ENCODE measurements around the gene ACACA. TPM values are rescaled to one million over a fixed set of nuclear protein-coding genes. Genes with fewer than 3 reads are reported as not detected.

Gene ACACA
- total RNA-seq, 2 experiments from 2014 or later, result 57.2 to 61.1 TPM

DNA sequence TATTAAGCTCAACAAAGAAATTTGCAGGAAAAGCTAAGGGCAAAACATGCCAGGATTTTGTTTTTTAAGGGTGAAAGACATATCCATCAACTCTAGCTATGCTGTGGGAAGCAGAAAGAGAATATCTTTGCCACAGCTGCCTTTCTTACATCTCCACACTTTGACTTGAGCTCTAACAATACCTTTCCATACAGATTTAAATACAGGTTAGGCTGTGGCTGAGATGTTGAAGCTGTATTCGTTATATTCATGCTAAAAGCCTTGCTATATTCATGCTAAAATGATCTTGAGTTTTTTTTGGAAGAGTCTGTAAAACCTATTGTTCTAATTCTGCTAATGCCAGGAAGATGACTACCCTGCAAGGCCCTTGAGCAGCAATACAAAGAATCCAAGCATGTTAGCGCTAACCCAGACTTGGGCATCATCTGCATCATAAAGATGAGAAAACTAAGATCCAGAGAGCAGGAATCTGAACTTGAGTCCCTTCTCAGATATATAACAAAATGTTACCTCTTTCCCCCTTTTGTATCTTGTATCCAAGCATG, 235.7 kb downstream of the ACACA start:
- ChIA-PET POLR2A (no interaction called here), CTCF (interaction anchor here (0.9 kb wide), 2 partner anchors 12 to 23 kb away, joined by 3 read pairs; no protein-coding TSS in a partner anchor)
- H3K27me3 Mint-ChIP-seq, result no peaks in the 10 kb centered on the region
- no peaks in the 10 kb centered on the region for H3K4me1 Mint-ChIP-seq
- H3K4me3 Mint-ChIP-seq, result no peak overlapping the region
- intact Hi-C loops (cut with DNase I, micrococcal nuclease), result no loop called here
- no peak for DNase-seq
- no peak overlapping the region for H3K27ac Mint-ChIP-seq
- no peak for ATAC-seq
- H3K36me3 Mint-ChIP-seq (ENCODE audit: low read depth), result peaks cover 14% of the 10 kb centered on the region
- H3K9me3 Mint-ChIP-seq (ENCODE audit: low read depth), result no peaks in the 10 kb centered on the region

DNA sequence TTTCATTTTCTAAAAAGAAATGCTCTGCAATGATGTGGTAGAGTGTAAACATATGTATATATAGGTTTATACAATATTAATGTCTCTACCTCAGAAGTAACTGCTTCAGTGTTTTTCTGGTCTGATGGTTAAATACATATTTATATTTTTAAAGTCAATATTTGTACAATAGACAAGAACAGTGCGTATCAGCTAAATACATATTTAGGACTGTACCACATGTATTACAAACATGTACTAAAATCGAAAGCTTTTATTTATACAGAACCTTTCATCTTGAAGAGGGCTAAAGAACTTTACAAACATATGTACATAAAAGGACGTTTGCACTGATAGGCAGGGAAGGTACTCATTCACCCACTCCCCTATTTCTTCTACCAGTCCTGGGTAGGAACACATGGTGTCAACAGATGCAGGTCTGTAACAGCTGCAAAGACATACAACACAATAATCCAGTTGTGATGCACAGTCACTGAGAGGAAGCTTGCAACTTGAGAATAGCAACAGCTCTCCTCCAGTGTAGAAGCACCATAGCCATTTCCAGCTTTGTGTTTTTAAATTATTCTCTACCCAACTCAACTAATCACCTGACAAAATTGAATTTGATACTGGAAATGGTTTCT, 237.8 kb downstream of the ACACA start:
- H3K27me3 Mint-ChIP-seq, result no peaks in the 10 kb centered on the region
- CTCF ChIA-PET, result interaction anchor here (0.7 to 0.9 kb wide), 2 partner anchors 8 to 20 kb away, joined by 3 read pairs; no protein-coding TSS in a partner anchor
- H3K36me3 Mint-ChIP-seq (ENCODE audit: low read depth), result peaks cover 8% of the 10 kb centered on the region
- intact Hi-C loops (cut with DNase I, micrococcal nuclease), result no loop called here
- POLR2A ChIA-PET, result no interaction called here
- no peaks in the 10 kb centered on the region for H3K9me3 Mint-ChIP-seq (ENCODE audit: low read depth)
- no peak overlapping the region for H3K4me3 Mint-ChIP-seq
- H3K4me1 Mint-ChIP-seq, result no peaks in the 10 kb centered on the region
- ATAC-seq, result no peak
- no peak overlapping the region for H3K27ac Mint-ChIP-seq
- DNase-seq, result no peak

DNA sequence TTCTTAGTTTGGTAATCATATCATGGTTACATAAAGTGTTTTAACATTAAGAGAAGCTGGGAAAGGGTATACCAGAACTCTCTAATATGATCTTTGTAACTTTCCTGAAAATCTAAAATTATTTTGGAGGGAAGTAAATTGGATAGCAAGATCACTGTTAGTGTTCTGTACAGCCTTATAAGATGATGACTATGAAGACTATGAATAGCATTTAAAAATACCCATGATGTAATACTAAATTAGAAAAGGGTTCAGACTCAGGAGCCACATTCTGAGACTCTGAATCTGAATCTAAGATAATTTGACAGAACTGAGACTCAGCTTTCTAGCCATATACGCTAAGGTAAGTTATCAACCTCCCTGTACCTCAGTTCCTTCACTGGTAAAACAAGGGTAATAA, 238.9 kb downstream of the ACACA start:
- Mint-ChIP-seq H3K27ac (no peak overlapping the region), H3K9me3 (ENCODE audit: low read depth) (no peaks in the 10 kb centered on the region), H3K27me3 (no peaks in the 10 kb centered on the region), H3K4me1 (no peaks in the 10 kb centered on the region), H3K36me3 (ENCODE audit: low read depth) (peaks cover 8% of the 10 kb centered on the region), H3K4me3 (no peak overlapping the region)
- DNase-seq, result no peak
- ATAC-seq, result no peak
- ChIA-PET POLR2A (no interaction called here), CTCF (interaction anchor here (0.5 to 1.0 kb wide), 2 partner anchors 12 to 1658 kb away, joined by 3 read pairs; no protein-coding TSS in a partner anchor)
- intact Hi-C loops (cut with DNase I, micrococcal nuclease), result no loop called here

DNA sequence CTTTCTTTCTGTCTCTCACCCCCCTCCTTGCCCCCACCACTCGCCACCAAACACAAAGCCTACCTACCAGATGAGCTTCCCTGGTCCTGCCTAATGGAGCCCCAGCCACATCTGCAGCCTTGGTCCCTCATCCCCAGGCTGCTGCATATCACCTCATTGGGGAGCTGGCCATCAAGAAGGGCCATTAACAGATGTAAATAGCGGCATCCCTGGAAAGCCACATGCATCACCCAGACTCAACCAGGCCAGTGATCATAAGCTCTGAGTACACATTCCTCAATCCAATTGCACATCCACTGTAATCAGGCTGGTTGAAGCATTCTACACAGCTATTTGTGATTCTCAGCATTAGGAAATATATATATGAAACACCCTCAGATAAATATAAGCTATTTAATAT, 242.6 kb downstream of the ACACA start:
- no peak overlapping the region for H3K4me3 Mint-ChIP-seq
- no peaks in the 10 kb centered on the region for H3K9me3 Mint-ChIP-seq (ENCODE audit: low read depth)
- H3K27me3 Mint-ChIP-seq, result no peaks in the 10 kb centered on the region
- ChIA-PET POLR2A (no interaction called here), CTCF (interaction anchor here (1.0 kb wide), 1 partner anchor 16 kb away, joined by 3 read pairs; no protein-coding TSS in a partner anchor)
- no peaks in the 10 kb centered on the region for H3K4me1 Mint-ChIP-seq
- ATAC-seq, result no peak
- intact Hi-C loops (cut with DNase I, micrococcal nuclease), result no loop called here
- no peak for DNase-seq
- no peak overlapping the region for H3K27ac Mint-ChIP-seq
- peaks cover 26% of the 10 kb centered on the region for H3K36me3 Mint-ChIP-seq (ENCODE audit: low read depth)

DNA sequence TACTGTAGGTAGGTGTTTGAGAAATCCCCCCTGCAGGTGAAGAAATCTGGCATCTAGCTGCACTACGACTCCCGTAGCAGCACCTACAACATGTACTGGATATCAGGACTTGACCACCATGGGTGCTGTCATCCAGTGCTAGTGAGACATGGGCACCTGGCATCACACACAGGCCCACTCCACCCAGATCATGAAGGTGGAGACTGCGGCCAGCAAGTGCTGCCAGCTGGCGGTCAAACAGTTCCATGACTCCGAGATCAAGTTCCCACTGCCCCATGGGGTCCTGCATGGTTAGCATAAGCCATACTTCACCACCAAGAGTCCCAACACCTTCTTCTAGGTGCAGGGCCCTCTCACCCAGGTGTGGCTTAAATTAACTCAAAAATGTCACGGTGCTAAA, 243.8 kb downstream of the ACACA start:
- no peaks in the 10 kb centered on the region for H3K9me3 Mint-ChIP-seq (ENCODE audit: low read depth)
- intact Hi-C loops (cut with DNase I, micrococcal nuclease), result no loop called here
- no peak overlapping the region for H3K27ac Mint-ChIP-seq
- H3K27me3 Mint-ChIP-seq, result no peaks in the 10 kb centered on the region
- peaks cover 28% of the 10 kb centered on the region for H3K36me3 Mint-ChIP-seq (ENCODE audit: low read depth)
- CTCF ChIA-PET, result no interaction called here
- DNase-seq (no peak), ATAC-seq (no peak)
- no peaks in the 10 kb centered on the region for H3K4me1 Mint-ChIP-seq
- H3K4me3 Mint-ChIP-seq, result no peak overlapping the region
- POLR2A ChIA-PET, result no interaction called here

- no peaks in the 10 kb centered on the region for H3K9me3 Mint-ChIP-seq (ENCODE audit: low read depth)
- H3K4me1 Mint-ChIP-seq, result no peaks in the 10 kb centered on the region
- intact Hi-C loops (cut with DNase I, micrococcal nuclease), result no loop called here
- ATAC-seq, result no peak
- peaks cover 31% of the 10 kb centered on the region for H3K36me3 Mint-ChIP-seq (ENCODE audit: low read depth)
- H3K27me3 Mint-ChIP-seq, result no peaks in the 10 kb centered on the region
- CTCF ChIA-PET, result interaction anchor here (0.9 kb wide), 1 partner anchor 8 kb away, joined by 3 read pairs; no protein-coding TSS in a partner anchor
- POLR2A ChIA-PET, result no interaction called here
- no peak overlapping the region for H3K4me3 Mint-ChIP-seq
- DNase-seq, result no peak
- no peak overlapping the region for H3K27ac Mint-ChIP-seq
Measured at GRCh38 chr17:37160944-37161343, 245.7 kb downstream of the ACACA start.

GRCh38 chr17:37158290-37158689, 248.3 kb downstream of the ACACA start:
- no peaks in the 10 kb centered on the region for H3K27me3 Mint-ChIP-seq

DNA sequence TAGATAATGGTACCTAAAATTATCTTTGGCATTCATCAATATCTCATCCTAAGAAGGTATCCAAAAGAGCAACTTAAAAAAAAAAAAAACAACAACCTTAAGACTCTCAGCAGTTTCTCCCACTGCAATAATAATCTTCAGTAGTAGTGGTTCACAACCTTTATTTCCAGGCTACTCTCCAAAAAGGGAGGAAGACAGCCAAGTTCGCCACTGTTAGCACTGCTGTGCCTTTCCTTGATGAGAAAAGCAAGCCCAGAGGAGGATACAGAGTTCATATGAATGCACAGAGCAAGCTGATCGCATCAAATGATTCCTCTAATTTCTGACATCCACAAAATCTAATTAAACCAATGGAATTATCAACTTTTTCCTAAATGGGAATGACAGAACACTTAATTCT, 258.5 kb downstream of the ACACA start:
- peaks cover 33% of the 10 kb centered on the region for H3K36me3 Mint-ChIP-seq (ENCODE audit: low read depth)

More at GRCh38 chr17:37158290-37158689, 248.3 kb downstream of the ACACA start:
- intact Hi-C loops (cut with DNase I, micrococcal nuclease), result no loop called here
- H3K4me1 Mint-ChIP-seq, result no peaks in the 10 kb centered on the region
- DNase-seq (no peak), ATAC-seq (no peak)
- POLR2A ChIA-PET, result no interaction called here
- H3K4me3 Mint-ChIP-seq, result no peak overlapping the region
- CTCF ChIA-PET, result no interaction called here
- peaks cover 37% of the 10 kb centered on the region for H3K36me3 Mint-ChIP-seq (ENCODE audit: low read depth)
- H3K9me3 Mint-ChIP-seq (ENCODE audit: low read depth), result no peaks in the 10 kb centered on the region
- H3K27ac Mint-ChIP-seq, result no peak overlapping the region

DNA sequence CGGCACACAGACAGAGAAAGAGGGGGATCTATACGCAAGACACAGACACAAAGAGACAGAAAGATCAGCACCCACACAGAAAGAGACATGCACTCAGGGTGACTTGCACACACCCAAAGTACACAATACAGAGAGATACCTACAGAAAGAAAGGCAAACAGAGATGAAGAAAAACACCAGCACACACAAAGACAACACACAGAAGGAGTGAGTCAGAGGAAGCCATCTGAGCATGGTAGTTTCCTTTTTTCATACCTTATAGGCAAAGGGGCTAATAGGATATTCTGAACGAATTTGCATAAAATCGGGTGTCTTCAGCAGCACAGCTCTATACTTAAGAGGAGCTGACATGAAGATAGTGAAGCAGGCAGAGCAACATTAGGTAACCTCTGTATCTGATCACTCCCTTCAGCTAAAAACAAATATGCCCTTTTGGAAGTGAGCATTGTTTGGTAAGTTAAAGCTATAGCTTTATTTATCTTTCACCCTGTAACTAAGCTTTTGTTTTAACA, 259.3 kb downstream of the ACACA start:
- H3K36me3 Mint-ChIP-seq (ENCODE audit: low read depth), result peaks cover 32% of the 10 kb centered on the region
- no peaks in the 10 kb centered on the region for H3K9me3 Mint-ChIP-seq (ENCODE audit: low read depth)
- intact Hi-C loops (cut with DNase I, micrococcal nuclease), result no loop called here
- peaks cover 7% of the 10 kb centered on the region for H3K4me1 Mint-ChIP-seq
- peak; percentile 81 for ATAC-seq
- H3K27me3 Mint-ChIP-seq, result no peaks in the 10 kb centered on the region
- CTCF ChIA-PET, result interaction anchor here (1.4 kb wide), 1 partner anchor 24 kb away, joined by 3 read pairs; no protein-coding TSS in a partner anchor
- peak overlapping the region; percentile 45 for H3K27ac Mint-ChIP-seq
- no peak overlapping the region for H3K4me3 Mint-ChIP-seq
- POLR2A ChIA-PET, result no interaction called here
- DNase-seq, result no peak

More for the DNA sequence above, 258.5 kb downstream of the ACACA start:
- Mint-ChIP-seq H3K27me3 (no peaks in the 10 kb centered on the region), H3K9me3 (ENCODE audit: low read depth) (no peaks in the 10 kb centered on the region), H3K27ac (no peak overlapping the region), H3K4me3 (no peak overlapping the region), H3K4me1 (peaks cover 7% of the 10 kb centered on the region)
- intact Hi-C loops (cut with DNase I, micrococcal nuclease), result no loop called here
- ATAC-seq, result no peak
- no peak for DNase-seq
- POLR2A ChIA-PET, result no interaction called here
- CTCF ChIA-PET, result interaction anchor here (0.8 to 1.4 kb wide), 2 partner anchors 23 to 1076 kb away, joined by 3 read pairs; no protein-coding TSS in a partner anchor

DNA sequence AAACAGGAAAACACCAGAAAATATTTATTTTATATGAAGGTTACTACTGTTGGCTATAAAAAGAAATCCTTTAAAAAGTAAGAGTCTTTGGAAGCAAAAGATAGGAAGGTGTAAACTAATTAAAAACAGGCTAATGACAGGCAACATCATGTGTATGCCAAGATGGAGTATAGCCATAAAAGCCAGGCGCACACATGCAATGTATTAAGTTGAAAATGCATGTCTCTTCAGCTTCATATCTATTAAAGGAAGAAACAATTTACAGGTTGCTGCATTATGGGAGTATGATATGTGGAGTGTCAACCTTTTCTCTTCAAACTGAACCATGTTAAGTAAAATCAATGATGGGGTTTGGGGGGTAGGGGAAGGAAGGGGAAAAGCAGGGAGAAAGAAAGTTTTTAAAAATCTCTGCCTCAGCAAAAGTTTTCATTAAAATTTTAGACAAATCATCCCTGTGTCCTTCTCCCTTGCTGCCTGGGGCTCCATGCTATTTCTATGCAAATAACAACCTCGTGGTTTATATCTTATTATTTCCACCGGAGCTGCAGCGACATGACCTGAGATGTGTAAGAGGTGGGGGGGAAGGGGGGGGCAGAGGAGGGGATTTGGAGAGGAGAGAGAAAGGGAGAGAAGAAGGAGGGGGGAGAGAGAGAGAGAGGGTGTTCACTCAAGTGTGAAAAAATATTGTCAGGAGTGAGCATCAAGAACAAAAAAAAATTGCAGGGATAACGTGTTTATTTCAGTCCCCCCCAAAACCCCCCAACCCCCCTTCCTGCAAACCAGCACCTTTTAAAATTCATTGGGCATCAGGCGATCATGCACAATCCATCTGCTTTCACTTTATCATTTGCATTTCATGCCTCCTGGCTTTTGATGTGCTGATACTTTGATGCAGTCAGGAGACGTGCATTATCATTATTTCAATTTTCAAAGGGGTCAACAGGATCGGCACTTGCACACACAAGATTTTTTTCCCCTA, 260.3 kb downstream of the ACACA start:
- no peak overlapping the region for H3K27ac Mint-ChIP-seq
- no peaks in the 10 kb centered on the region for H3K27me3 Mint-ChIP-seq
- POLR2A ChIA-PET, result no interaction called here
- peaks cover 7% of the 10 kb centered on the region for H3K4me1 Mint-ChIP-seq
- H3K9me3 Mint-ChIP-seq (ENCODE audit: low read depth), result no peaks in the 10 kb centered on the region
- CTCF ChIA-PET, result no interaction called here
- H3K36me3 Mint-ChIP-seq (ENCODE audit: low read depth), result peaks cover 33% of the 10 kb centered on the region
- no peak for ATAC-seq
- no peak for DNase-seq
- intact Hi-C loops (cut with DNase I, micrococcal nuclease), result no loop called here
- H3K4me3 Mint-ChIP-seq, result no peak overlapping the region

- H3K4me1 Mint-ChIP-seq, result peaks cover 7% of the 10 kb centered on the region
- ChIA-PET POLR2A (no interaction called here), CTCF (interaction anchor here (0.5 kb wide), 1 partner anchor 151 kb away, joined by 4 read pairs; no protein-coding TSS in a partner anchor)
- no peaks in the 10 kb centered on the region for H3K9me3 Mint-ChIP-seq (ENCODE audit: low read depth)
- H3K36me3 Mint-ChIP-seq (ENCODE audit: low read depth), result peaks cover 30% of the 10 kb centered on the region
- ATAC-seq (no peak), DNase-seq (no peak)
- H3K27ac Mint-ChIP-seq, result no peak overlapping the region
- H3K27me3 Mint-ChIP-seq, result no peaks in the 10 kb centered on the region
- intact Hi-C loops (cut with DNase I, micrococcal nuclease), result no loop called here
- no peak overlapping the region for H3K4me3 Mint-ChIP-seq
Measured at GRCh38 chr17:37144075-37144701, 262.4 kb downstream of the ACACA start.

Measured in activated CD4-positive, alpha-beta T cell treated with anti-CD3 and anti-CD28 coated beads for 36 hours (primary cell).